GM12878 (cell line): ENCODE measurements around the gene DVL2. TPM values are rescaled to one million over a fixed set of nuclear protein-coding genes. Genes with fewer than 3 reads are reported as not detected.
A peak's percentile ranks its signal among the peaks of the same experiment; 100 is the strongest.

Experiments
- ATAC-seq: fragments of 200-7000 bp; cut with Tn5 transposase; 3 replicates; pipeline ENCODE4 v1.9.1; 2020; ENCODE audit warnings: mild to moderate bottlenecking, moderate library complexity
- BruUV-seq: library from RNA; stranded (reverse); fragments of 400-500 nt; replicated peaks from 2 replicates; lab custom pipeline; 2021; lab: Mats Ljungman, UMichigan
- CTCF ChIA-PET: fragments of 300-600 bp; sonication (Branson Sonifier 250); formaldehyde crosslinking; extraction: SDS; loops from one replicate; lab custom pipeline; 2021; ENCODE audit warnings: inconsistent platforms; lab: Yijun Ruan, JAX
- POLR2A ChIA-PET: fragments of 350-600 bp; formaldehyde crosslinking; extraction: SDS; loops from one replicate; lab custom pipeline; 2021; ENCODE audit warnings: inconsistent platforms; lab: Charles Lee
- RAD21 ChIA-PET: fragments of 300-600 bp; sonication (Branson Sonifier 250); formaldehyde crosslinking; loops from one replicate; lab custom pipeline; 2023; ENCODE audit warnings: antibody characterized with exemption; ENCODE audit not compliant: unreplicated experiment; lab: Charles Lee
- SMC1A ChIA-PET: fragments of 300-600 bp; sonication (Branson Sonifier 250); formaldehyde crosslinking; loops from one replicate; lab custom pipeline; 2023; ENCODE audit not compliant: unreplicated experiment, uncharacterized antibody; lab: Charles Lee
- DNase-seq: peaks from one replicate; pipeline ENCODE4 v3.0.0-alpha.2; 2011; ENCODE audit warnings: low read depth, low spot score
- FAIRE-seq: peaks from 3 replicates; lab custom pipeline; 2011; peaks lifted over from hg19 to GRCh38; lab: Jason Lieb, UNC
- H2AFZ ChIP-seq: 2 replicates; pipeline ENCODE4 v1.6.0; 2011; ENCODE audit warnings: low read depth, low read length, control low read depth; ENCODE audit not compliant: control insufficient read depth
- H3K27ac ChIP-seq: 2 replicates; pipeline ENCODE4 v1.5.1; 2011; ENCODE audit warnings: control low read depth; ENCODE audit not compliant: control insufficient read depth, insufficient read depth
- H3K27me3 ChIP-seq, 2 experiments: replicated peaks in 1 of 2; 2 replicates each; pipeline versions ENCODE4 v1.6.0 to v1.6.1; 2011; ENCODE audit warnings: low read length in 1 of 2; ENCODE audit not compliant: control insufficient read depth in 2 of 2, insufficient read depth in 2 of 2
- H3K36me3 ChIP-seq, 2 experiments: 2 replicates each; pipeline ENCODE4 v1.5.1; 2011; ENCODE audit warnings: low read length in 1 of 2; ENCODE audit not compliant: control insufficient read depth in 2 of 2, insufficient read depth in 2 of 2
- H3K4me1 ChIP-seq: 2 replicates; pipeline ENCODE4 v1.6.1; 2011; ENCODE audit warnings: mild to moderate bottlenecking, low read length, moderate library complexity, mixed read lengths; ENCODE audit not compliant: control insufficient read depth, insufficient read depth
- H3K4me2 ChIP-seq: 2 replicates; pipeline ENCODE4 v1.6.0; 2011; ENCODE audit warnings: control low read depth; ENCODE audit not compliant: control insufficient read depth, insufficient read depth
- H3K4me3 ChIP-seq: fragments of 200-600 bp; sonication (generic); 2 replicates; pipeline ENCODE4 v1.5.1; 2016
- H3K79me2 ChIP-seq: 2 replicates; pipeline ENCODE4 v1.6.0; 2011; ENCODE audit warnings: low read length; ENCODE audit not compliant: control insufficient read depth, insufficient read depth
- H3K9ac ChIP-seq: 2 replicates; pipeline ENCODE4 v1.8.0; 2011; ENCODE audit warnings: low read length, control low read depth, mixed read lengths; ENCODE audit not compliant: control insufficient read depth, insufficient read depth
- H3K9me3 ChIP-seq: replicated peaks from 3 replicates; pipeline ENCODE4 v1.5.1; 2011; ENCODE audit warnings: mild to moderate bottlenecking, low read length; ENCODE audit not compliant: control insufficient read depth, insufficient read depth
- H4K20me1 ChIP-seq: 2 replicates; pipeline ENCODE4 v1.6.0; 2011; ENCODE audit not compliant: control insufficient read depth, insufficient read depth
- ASH2L ChIP-seq: fragments of 300-600, 200-600 bp; sonication (generic); IDR thresholded peaks from 2 replicates; pipeline ENCODE4 v1.6.1; 2017; ENCODE audit warnings: low read depth, mild to moderate bottlenecking, borderline replicate concordance
- CHD4 ChIP-seq: fragments of 200-600 bp; sonication (generic); IDR thresholded peaks from 2 replicates; pipeline ENCODE4 v1.6.1; 2016; ENCODE audit warnings: mild to moderate bottlenecking
- DPF2 ChIP-seq: fragments of 450-650 bp; IDR thresholded peaks from 2 replicates; pipeline ENCODE4 v1.6.1; 2017; ENCODE audit warnings: mild to moderate bottlenecking
- E2F8 ChIP-seq: fragments of 450-650 bp; IDR thresholded peaks from 2 replicates; pipeline ENCODE4 v1.6.1; 2018; ENCODE audit warnings: mild to moderate bottlenecking, low read depth, moderate library complexity; ENCODE audit not compliant: partially characterized antibody
- KAT2A ChIP-seq: conservative IDR thresholded peaks from 2 replicates; pipeline ENCODE4 v1.6.1; 2011; ENCODE audit warnings: low read depth, low read length; ENCODE audit not compliant: control insufficient read depth
- MTA2 ChIP-seq: fragments of 450-650 bp; IDR thresholded peaks from 2 replicates; pipeline ENCODE4 v1.6.1; 2016; ENCODE audit warnings: low read depth, mild to moderate bottlenecking, moderate library complexity
- NBN ChIP-seq: fragments of 450-650 bp; IDR thresholded peaks from 2 replicates; pipeline ENCODE4 v1.6.1; 2016
- PAX8 ChIP-seq: fragments of 450-650 bp; IDR thresholded peaks from 2 replicates; pipeline ENCODE4 v1.6.1; 2017; ENCODE audit warnings: mild to moderate bottlenecking, moderate library complexity
- PML ChIP-seq: IDR thresholded peaks from 2 replicates; pipeline ENCODE4 v1.6.1; 2012; ENCODE audit warnings: low read length, inconsistent platforms
- POU2F2 ChIP-seq: IDR thresholded peaks from 3 replicates; pipeline ENCODE4 v1.6.1; 2011; ENCODE audit warnings: low read depth, mild to moderate bottlenecking, low read length, borderline replicate concordance
- RAD21 ChIP-seq: IDR thresholded peaks from 2 replicates; pipeline ENCODE4 v1.6.1; 2011; ENCODE audit warnings: mild to moderate bottlenecking, low read depth, low read length, moderate library complexity; ENCODE audit not compliant: insufficient read depth
- SRF ChIP-seq, 2 experiments: IDR thresholded peaks; 2 replicates each; pipeline ENCODE4 v1.6.1; 2011; ENCODE audit warnings: low read depth in 2 of 2, low read length in 2 of 2, mild to moderate bottlenecking in 1 of 2, moderate library complexity in 1 of 2
- TARDBP ChIP-seq: IDR thresholded peaks from 2 replicates; pipeline ENCODE4 v1.6.1; 2016; ENCODE audit warnings: borderline replicate concordance
- TCF12 ChIP-seq: IDR thresholded peaks from 2 replicates; pipeline ENCODE4 v1.6.1; 2011; ENCODE audit warnings: low read depth, mild to moderate bottlenecking, low read length
- ZBTB11 ChIP-seq: fragments of 450-650 bp; formaldehyde crosslinking; IDR thresholded peaks from 2 replicates; pipeline ENCODE4 v1.5.0; 2022; ENCODE audit warnings: mild to moderate bottlenecking, missing genetic modification characterization
- ZNF384 ChIP-seq: IDR thresholded peaks from 2 replicates; pipeline ENCODE4 v1.6.1; 2012; ENCODE audit warnings: low read depth, mild to moderate bottlenecking, low read length, improper control_type of control experiment, borderline replicate concordance
- WGBS: methylation state at CpG from one replicate; pipeline ENCODE4 v1.1.6; 2016; ENCODE audit warnings: low lambda C conversion rate; ENCODE audit not compliant: insufficient replicate concordance, insufficient coverage; ENCODE audit errors: missing lambda C conversion rate; 5-methylcytosine and 5-hydroxymethylcytosine counted together
- in situ Hi-C: fragments of 300-500 bp; cut with MboI; formaldehyde crosslinking; loops from 9 replicates; pipeline ENCODE4 v1.14.3; 2018; ENCODE audit warnings: mixed read lengths
- intact Hi-C: fragments of 100-400 bp; cut with micrococcal nuclease; formaldehyde crosslinking; loops from one replicate; pipeline ENCODE4 v1.14.2; 2022; ENCODE audit not compliant: unreplicated experiment
- polyA plus RNA-seq, 11 experiments: library from polyadenylated mRNA; depleted of rRNA in 4 of 11; unstranded in 6 of 11; stranded (reverse) in 5 of 11; fragments of >200 nt; fragmentation: Nextera tagmentation in 4 of 11; fragmentation: Illumina TruSeq in 1 of 11; extraction: Ambion mirVana in 4 of 11; extraction: Trizol in 1 of 11; gene quantifications; 1 replicate in 1 of 11; 2 replicates in 10 of 11; pipeline versions ENCODE4 v1.2.1 to v1.2.3, GENCODE V29; 2011 to 2016; ENCODE audit warnings: inconsistent platforms in 2 of 11, missing spikeins in 2 of 11, low read depth in 1 of 11
- total RNA-seq, 4 experiments: library from RNA; depleted of rRNA in 3 of 4; stranded (reverse); fragments of >200 nt in 3 of 4; fragmentation: Illumina TruSeq in 1 of 4; extraction: Trizol in 1 of 4; gene quantifications; 2 replicates each; pipeline versions ENCODE4 v1.2.1 to v1.2.3, GENCODE V29; 2013 to 2021
- TF ChIP-seq, protein P1 (sequence below): IDR thresholded peaks from 2 replicates; pipeline ENCODE4 v1.6.1; 2011; ENCODE audit warnings: borderline replicate concordance, low read depth, mild to moderate bottlenecking, moderate library complexity, low read length; ENCODE audit not compliant: insufficient read depth, poor library complexity, severe bottlenecking

The DVL2 gene
- total and polyA plus RNA-seq, 10 of the 15 experiments (the other 5 are each of a cell fraction or from before 2014, with no cell fraction given), result 0.97 to 44.8 (median 23.2) TPM

GRCh38 chr17:7241090-7241733, 6.9 kb upstream of the DVL2 start:
- in situ Hi-C loops, result no loop called here
- intact Hi-C loops, result loop anchor here (5.0 kb wide), 1 partner anchor 66 kb away; the partner anchor contains the start of gene EIF5A
- H3K79me2 ChIP-seq, result peaks cover 43% of the 10 kb centered on the region
- CTCF ChIA-PET, result interaction anchor here (0.9 to 6.0 kb wide), 7 partner anchors 9 to 195 kb away, joined by 3 to 70 read pairs (median 4); partner anchors contain the start of genes ACADVL and DLG4
- SMC1A ChIA-PET, result interaction anchor here (1.1 to 4.3 kb wide), 3 partner anchors 9 to 344 kb away, joined by 3 to 34 read pairs (median 26); partner anchors contain the start of genes ACADVL, CTDNEP1, DLG4 and ELP5
- H3K9me3 ChIP-seq, result no peaks in the 10 kb centered on the region
- peak overlapping the region; percentile 83 for H3K4me3 ChIP-seq
- POLR2A ChIA-PET, result interaction anchor here (1.0 to 7.3 kb wide), 8 partner anchors 8 to 88 kb away, joined by 3 to 99 read pairs (median 6); partner anchors contain the start of genes ACADVL, CTDNEP1, DLG4 and DVL2
- H3K27ac ChIP-seq, result peak overlapping the region; percentile 67
- DNase-seq, result no peak
- WGBS, result 60% methylated on average over 9 of the region's 9 CpGs
- peaks cover 10 to 18% of the 10 kb centered on the region in 2 experiments for H3K36me3 ChIP-seq
- no peak for FAIRE-seq
- peak overlapping the region; percentile 94 for H3K4me2 ChIP-seq
- peaks cover 16% of the 10 kb centered on the region for H3K4me1 ChIP-seq
- no peak for ATAC-seq
- H3K9ac ChIP-seq, result peak overlapping the region; percentile 93
- no peak overlapping the region for H2AFZ ChIP-seq
- no TSS peak for BruUV-seq
- RAD21 ChIA-PET, result interaction anchor here (1.8 to 6.3 kb wide), 4 partner anchors 8 to 55 kb away, joined by 7 to 51 read pairs (median 10); partner anchors contain the start of genes ACADVL, CTDNEP1, DLG4 and ELP5
- H4K20me1 ChIP-seq, result no peaks in the 10 kb centered on the region
- no peaks in the 10 kb centered on the region for H3K27me3 ChIP-seq
- TF ChIP-seq SRF (IDR thresholded peaks at IDR 0.05; ENCODE audit: low read depth in 2 of 2, low read length in 2 of 2), result no peak
- no peak for TF ChIP-seq CHD4
- no peak for TF ChIP-seq PAX8
- no peak for TF ChIP-seq ASH2L
- TF ChIP-seq ZNF384, result no peak
- TF ChIP-seq, protein P1, sequence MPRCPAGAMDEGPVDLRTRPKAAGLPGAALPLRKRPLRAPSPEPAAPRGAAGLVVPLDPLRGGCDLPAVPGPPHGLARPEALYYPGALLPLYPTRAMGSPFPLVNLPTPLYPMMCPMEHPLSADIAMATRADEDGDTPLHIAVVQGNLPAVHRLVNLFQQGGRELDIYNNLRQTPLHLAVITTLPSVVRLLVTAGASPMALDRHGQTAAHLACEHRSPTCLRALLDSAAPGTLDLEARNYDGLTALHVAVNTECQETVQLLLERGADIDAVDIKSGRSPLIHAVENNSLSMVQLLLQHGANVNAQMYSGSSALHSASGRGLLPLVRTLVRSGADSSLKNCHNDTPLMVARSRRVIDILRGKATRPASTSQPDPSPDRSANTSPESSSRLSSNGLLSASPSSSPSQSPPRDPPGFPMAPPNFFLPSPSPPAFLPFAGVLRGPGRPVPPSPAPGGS, result no peak
- TF ChIP-seq TARDBP, result no peak
- no peak for TF ChIP-seq TCF12
- no peak for TF ChIP-seq POU2F2
- no peak for TF ChIP-seq PML
- TF ChIP-seq DPF2, result no peak
- no peak for TF ChIP-seq MTA2
- no peak for TF ChIP-seq RAD21
- no peak for TF ChIP-seq ZBTB11 (CRISPR knock-in tag)
- no peak for TF ChIP-seq KAT2A
- TF ChIP-seq E2F8, result no peak
- no peak for TF ChIP-seq NBN
